Esophagus squamous epithelium (tissue), 4 donors: ENCODE results near the gene PPP2R5E.

Source experiments
- POLR2A ChIP-seq, 4 donors: fragments of 450-650 bp; IDR thresholded peaks; one replicate each; pipeline ENCODE4 v1.6.1; 2017; ENCODE audit warnings: antibody characterized with exemption in 4 of 4, mild to moderate bottlenecking in 4 of 4, moderate library complexity in 3 of 4
- TF ChIP-seq, protein P1 (sequence below), 6 experiments: fragments of 450-650 bp in 4 of 6; fragments of 200-600 bp in 2 of 6; sonication (generic) in 2 of 6; IDR thresholded peaks; one replicate each; pipeline ENCODE4 v1.5.1; 2016 to 2019; ENCODE audit warnings: antibody characterized with exemption in 6 of 6, mild to moderate bottlenecking in 4 of 6, moderate library complexity in 4 of 6

DNA sequence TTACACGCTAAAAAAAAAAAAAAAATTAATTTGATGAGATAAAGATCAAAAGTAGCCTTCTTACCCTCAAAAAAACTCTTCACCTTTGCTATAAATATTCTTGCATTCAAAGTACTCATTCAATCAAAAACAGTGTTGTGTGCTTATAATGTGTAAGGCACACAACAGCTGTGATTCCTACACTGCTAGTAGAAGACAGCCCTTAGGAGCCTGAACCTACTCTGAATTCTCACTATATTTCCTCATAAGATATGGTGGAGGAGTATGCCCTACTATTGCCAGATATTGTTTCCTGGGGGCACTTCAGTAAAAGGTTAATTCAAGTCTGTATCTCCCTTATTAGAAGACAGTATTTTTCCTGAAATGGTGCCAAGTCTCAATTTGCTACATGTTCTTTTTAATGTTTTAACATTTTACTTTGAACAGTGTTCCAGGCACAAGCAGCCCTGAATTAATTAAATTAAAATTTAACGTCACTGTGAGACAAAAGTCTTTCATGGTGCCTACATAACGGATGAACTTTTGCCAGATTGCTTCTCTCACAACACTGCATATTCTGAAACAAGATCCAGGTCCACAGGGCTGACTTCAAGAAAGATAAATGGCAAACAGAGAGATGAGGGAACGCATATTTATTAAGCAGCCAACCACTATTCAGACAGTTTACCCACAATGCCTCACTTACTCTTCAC lies 19.3 kb downstream of the PPP2R5E start:
- TF ChIP-seq, protein P1, sequence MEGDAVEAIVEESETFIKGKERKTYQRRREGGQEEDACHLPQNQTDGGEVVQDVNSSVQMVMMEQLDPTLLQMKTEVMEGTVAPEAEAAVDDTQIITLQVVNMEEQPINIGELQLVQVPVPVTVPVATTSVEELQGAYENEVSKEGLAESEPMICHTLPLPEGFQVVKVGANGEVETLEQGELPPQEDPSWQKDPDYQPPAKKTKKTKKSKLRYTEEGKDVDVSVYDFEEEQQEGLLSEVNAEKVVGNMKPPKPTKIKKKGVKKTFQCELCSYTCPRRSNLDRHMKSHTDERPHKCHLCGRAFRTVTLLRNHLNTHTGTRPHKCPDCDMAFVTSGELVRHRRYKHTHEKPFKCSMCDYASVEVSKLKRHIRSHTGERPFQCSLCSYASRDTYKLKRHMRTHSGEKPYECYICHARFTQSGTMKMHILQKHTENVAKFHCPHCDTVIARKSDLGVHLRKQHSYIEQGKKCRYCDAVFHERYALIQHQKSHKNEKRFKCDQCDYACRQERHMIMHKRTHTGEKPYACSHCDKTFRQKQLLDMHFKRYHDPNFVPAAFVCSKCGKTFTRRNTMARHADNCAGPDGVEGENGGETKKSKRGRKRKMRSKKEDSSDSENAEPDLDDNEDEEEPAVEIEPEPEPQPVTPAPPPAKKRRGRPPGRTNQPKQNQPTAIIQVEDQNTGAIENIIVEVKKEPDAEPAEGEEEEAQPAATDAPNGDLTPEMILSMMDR (IDR thresholded peaks at IDR 0.05): no peak
- no peak for TF ChIP-seq POLR2A (IDR thresholded peaks at IDR 0.05)
